Neuronal stem cell (in vitro differentiated cells): Measurements from ENCODE around the gene CTRB1.

Experiments used
- DNase-seq: peaks from one replicate; pipeline ENCODE4 v3.0.0-alpha.2; 2013; ENCODE audit warnings: low spot score
- H2AFZ ChIP-seq: one replicate; pipeline ENCODE4 v1.6.1; 2013; ENCODE audit warnings: mild to moderate bottlenecking, low read length, inconsistent platforms
- H2AK5ac ChIP-seq: 2 replicates; pipeline ENCODE4 v1.6.1; 2013; ENCODE audit warnings: low read depth, mild to moderate bottlenecking, inconsistent platforms, low read length, moderate library complexity, mixed read lengths
- H2BK120ac ChIP-seq: 2 replicates; pipeline ENCODE4 v1.6.1; 2013; ENCODE audit warnings: low read depth, mild to moderate bottlenecking, inconsistent platforms, low read length, moderate library complexity, mixed read lengths
- H2BK12ac ChIP-seq: one replicate; pipeline ENCODE4 v1.6.1; 2013; ENCODE audit warnings: low read length, inconsistent platforms
- H2BK15ac ChIP-seq: 2 replicates; pipeline ENCODE4 v1.6.1; 2013; ENCODE audit warnings: mild to moderate bottlenecking, low read length, inconsistent platforms, mixed read lengths
- H2BK5ac ChIP-seq: one replicate; pipeline ENCODE4 v1.6.1; 2013; ENCODE audit warnings: inconsistent platforms, mild to moderate bottlenecking, low read length, moderate library complexity
- H3K14ac ChIP-seq: one replicate; pipeline ENCODE4 v1.6.1; 2013; ENCODE audit warnings: low read length, inconsistent platforms
- H3K18ac ChIP-seq: 2 replicates; pipeline ENCODE4 v1.6.1; 2013; ENCODE audit warnings: low read length, inconsistent platforms
- H3K23ac ChIP-seq: 2 replicates; pipeline ENCODE4 v1.6.1; 2013; ENCODE audit warnings: low read depth, mild to moderate bottlenecking, mixed read lengths, low read length, inconsistent platforms; ENCODE audit not compliant: poor library complexity
- H3K27ac ChIP-seq: replicated peaks from 3 replicates; pipeline ENCODE4 v1.5.1; 2013; ENCODE audit warnings: low read length, inconsistent platforms
- H3K27me3 ChIP-seq, 3 experiments: 2 replicates each; pipeline ENCODE4 v1.6.1; 2013; ENCODE audit warnings: low read length in 3 of 3, mild to moderate bottlenecking in 2 of 3, inconsistent platforms in 1 of 3, low read depth in 1 of 3, mixed read lengths in 1 of 3, moderate library complexity in 1 of 3; ENCODE audit not compliant: control insufficient read depth in 3 of 3, insufficient read depth in 3 of 3
- H3K36me3 ChIP-seq, 2 donors: replicated peaks in 1 of 2; 2 replicates each; pipeline ENCODE4 v1.6.1; 2013; ENCODE audit warnings: low read length in 2 of 2; ENCODE audit not compliant: control insufficient read depth in 2 of 2, insufficient read depth in 2 of 2
- H3K4ac ChIP-seq: 2 replicates; pipeline ENCODE4 v1.6.1; 2013; ENCODE audit warnings: inconsistent platforms, mild to moderate bottlenecking, low read length, moderate library complexity
- H3K4me1 ChIP-seq, 2 donors: 1 replicate in 1 of 2; 2 replicates in 1 of 2; pipeline ENCODE4 v1.6.1; 2013; ENCODE audit warnings: low read length in 2 of 2, low read depth in 1 of 2; ENCODE audit not compliant: control insufficient read depth in 2 of 2, insufficient read depth in 1 of 2
- H3K4me2 ChIP-seq: one replicate; pipeline ENCODE4 v1.6.1; 2013; ENCODE audit warnings: mild to moderate bottlenecking, low read length, inconsistent platforms; ENCODE audit not compliant: insufficient read depth, poor library complexity, severe bottlenecking
- H3K4me3 ChIP-seq, 2 donors: 2 replicates each; pipeline ENCODE4 v1.5.1; 2013; ENCODE audit warnings: low read length in 2 of 2, mild to moderate bottlenecking in 2 of 2, inconsistent platforms in 1 of 2, moderate library complexity in 1 of 2
- H3K79me1 ChIP-seq: one replicate; pipeline ENCODE4 v1.6.1; 2013; ENCODE audit warnings: low read depth, mild to moderate bottlenecking, inconsistent platforms, low read length, moderate library complexity
- H3K9ac ChIP-seq: one replicate; pipeline ENCODE4 v1.6.1; 2013; ENCODE audit warnings: mild to moderate bottlenecking, low read depth, low read length, inconsistent platforms; ENCODE audit not compliant: poor library complexity
- H3K9me3 ChIP-seq, 2 donors: replicated peaks in 1 of 2; 2 replicates each; pipeline versions ENCODE3 to v1.6.1; 2013; ENCODE audit warnings: low read length in 2 of 2, mild to moderate bottlenecking in 2 of 2, inconsistent platforms in 1 of 2, low read depth in 1 of 2, mixed read lengths in 1 of 2, moderate library complexity in 1 of 2; ENCODE audit not compliant: control insufficient read depth in 2 of 2, insufficient read depth in 1 of 2
- H4K8ac ChIP-seq: one replicate; pipeline ENCODE4 v1.6.1; 2013; ENCODE audit warnings: low read depth, mild to moderate bottlenecking, inconsistent platforms, low read length, moderate library complexity
- H4K91ac ChIP-seq: one replicate; pipeline ENCODE4 v1.6.1; 2013; ENCODE audit warnings: low read length, low read depth, mild to moderate bottlenecking, inconsistent platforms; ENCODE audit not compliant: poor library complexity
- WGBS, 2 donors: extraction: QIAGEN DNeasy Blood & Tissue Kit; methylation state at CpG; one replicate each; pipeline ENCODE4 v1.1.7; 2013; ENCODE audit warnings: missing lambda C conversion rate in 2 of 2, mixed read lengths in 1 of 2; ENCODE audit not compliant: insufficient read length in 2 of 2, insufficient replicate concordance in 1 of 2; ENCODE audit errors: extremely low coverage in 2 of 2; 5-methylcytosine and 5-hydroxymethylcytosine counted together

The CTRB1 gene

GRCh38 chr16:75262104-75262799, 43.5 kb downstream of the CTRB1 start:
- no peaks in the 10 kb centered on the region for H3K27me3 ChIP-seq
- H3K79me1 ChIP-seq, result peaks cover 43% of the 10 kb centered on the region
- no peak overlapping the region for H2BK15ac ChIP-seq
- no peak overlapping the region for H2BK12ac ChIP-seq
- no peak overlapping the region for H3K4ac ChIP-seq
- no peak for DNase-seq
- H2AFZ ChIP-seq, result no peak overlapping the region
- H3K23ac ChIP-seq, result peak overlapping the region; percentile 94
- H2BK120ac ChIP-seq, result no peak overlapping the region
- H2AK5ac ChIP-seq, result peak overlapping the region; percentile 34
- no CpG with 5 or more reads among the region's 14 CpGs for WGBS, 2 donors
- no peak overlapping the region for H3K27ac ChIP-seq
- H3K4me2 ChIP-seq, result no peak overlapping the region
- H3K4me1 ChIP-seq, result peaks cover 23 to 52% of the 10 kb centered on the region in 2 donors
- no peak overlapping the region for H4K8ac ChIP-seq
- H3K4me3 ChIP-seq, result no peak overlapping the region
- no peak overlapping the region for H2BK5ac ChIP-seq
- peak overlapping the region; percentile 79 for H3K9ac ChIP-seq
- H3K9me3 ChIP-seq, result no peaks in the 10 kb centered on the region
- peaks cover 2 to 48% of the 10 kb centered on the region in 2 donors for H3K36me3 ChIP-seq
- H3K14ac ChIP-seq, result no peak overlapping the region
- peak overlapping the region; percentile 13 for H3K18ac ChIP-seq
- no peak overlapping the region for H4K91ac ChIP-seq

GRCh38 chr16:75262800-75263127, 44.0 kb downstream of the CTRB1 start:
- Histone ChIP-seq H3K79me1 (peaks cover 43% of the 10 kb centered on the region), H3K36me3 (peaks cover 2 to 48% of the 10 kb centered on the region in 2 donors), H3K4me2 (no peak overlapping the region), H3K23ac (peak overlapping the region; percentile 94), H3K9me3 (no peaks in the 10 kb centered on the region), H4K8ac (no peak overlapping the region), H2AK5ac (peak overlapping the region; percentile 34), H3K4me1 (peaks cover 21 to 48% of the 10 kb centered on the region in 2 donors), H2BK120ac (no peak overlapping the region), H3K27me3 (no peaks in the 10 kb centered on the region), H3K14ac (no peak overlapping the region), H3K4me3 (no peak overlapping the region), H2BK15ac (no peak overlapping the region), H2BK12ac (no peak overlapping the region), H3K27ac (no peak overlapping the region), H4K91ac (no peak overlapping the region), H2BK5ac (peak overlapping the region; percentile 59), H3K4ac (no peak overlapping the region), H2AFZ (no peak overlapping the region), H3K9ac (no peak overlapping the region), H3K18ac (no peak overlapping the region)
- no CpG with 5 or more reads among the region's 5 CpGs for WGBS, 2 donors
- DNase-seq, result no peak

GRCh38 chr16:75263291-75263962, 44.6 kb downstream of the CTRB1 start:
- no peak overlapping the region for H3K4me3 ChIP-seq
- no peaks in the 10 kb centered on the region for H3K9me3 ChIP-seq
- H4K91ac ChIP-seq, result no peak overlapping the region
- no peak overlapping the region for H3K27ac ChIP-seq
- H3K36me3 ChIP-seq, result peaks cover 2 to 45% of the 10 kb centered on the region in 2 donors
- no peak overlapping the region for H2BK120ac ChIP-seq
- no peak overlapping the region for H3K14ac ChIP-seq
- DNase-seq, result no peak
- H3K23ac ChIP-seq, result no peak overlapping the region
- H2AFZ ChIP-seq, result no peak overlapping the region
- H2BK15ac ChIP-seq, result no peak overlapping the region
- H3K4me2 ChIP-seq, result no peak overlapping the region
- H2BK12ac ChIP-seq, result no peak overlapping the region
- H3K4me1 ChIP-seq, result peaks cover 21 to 41% of the 10 kb centered on the region in 2 donors
- H3K18ac ChIP-seq, result no peak overlapping the region
- H2BK5ac ChIP-seq, result peak overlapping the region; percentile 66
- no peak overlapping the region for H2AK5ac ChIP-seq
- WGBS, 2 donors, result no CpG with 5 or more reads among the region's 14 CpGs
- H3K79me1 ChIP-seq, result peaks cover 38% of the 10 kb centered on the region
- peak overlapping the region; percentile 30 for H3K9ac ChIP-seq
- no peaks in the 10 kb centered on the region for H3K27me3 ChIP-seq
- no peak overlapping the region for H3K4ac ChIP-seq
- H4K8ac ChIP-seq, result no peak overlapping the region

GRCh38 chr16:75263963-75264445, 45.2 kb downstream of the CTRB1 start:
- Histone ChIP-seq H3K4ac (no peak overlapping the region), H2BK12ac (no peak overlapping the region), H2BK120ac (no peak overlapping the region), H3K23ac (no peak overlapping the region), H3K4me1 (peaks cover 21 to 40% of the 10 kb centered on the region in 2 donors), H3K18ac (no peak overlapping the region), H2AK5ac (no peak overlapping the region), H3K36me3 (peaks cover 2 to 41% of the 10 kb centered on the region in 2 donors), H2BK15ac (no peak overlapping the region), H3K27ac (no peak overlapping the region), H3K4me2 (no peak overlapping the region), H3K79me1 (peaks cover 38% of the 10 kb centered on the region), H4K91ac (no peak overlapping the region), H3K14ac (no peak overlapping the region), H3K27me3 (no peaks in the 10 kb centered on the region), H3K9ac (no peak overlapping the region), H3K4me3 (peak overlapping the region; percentile 32 to 93), H3K9me3 (no peaks in the 10 kb centered on the region), H4K8ac (no peak overlapping the region), H2BK5ac (peak overlapping the region; percentile 66), H2AFZ (no peak overlapping the region)
- WGBS, 2 donors, result no CpG with 5 or more reads among the region's 8 CpGs
- DNase-seq, result no peak
